ENCODE measurements around the gene PRKAR2A. TPM values are rescaled to one million over a fixed set of nuclear protein-coding genes. Genes with fewer than 3 reads are reported as not detected.

The PRKAR2A gene
- total RNA-seq = 8.0 TPM
- polyA plus RNA-seq = 7.5 TPM
- long read RNA-seq, donor 1 = 0 reads
- long read RNA-seq, donor 2, full-length matches to known transcripts = 2 of 86 reads
- long read RNA-seq, donor 2, partial matches to known transcripts = 47 of 86 reads
- long read RNA-seq, donor 2, other reads (novel, unspliced or antisense) = 37 of 86 reads
- long read RNA-seq, donor 3 = 0 reads
- long read RNA-seq, donor 4, full-length matches to known transcripts = 1 of 1 reads
- long read RNA-seq, donor 4, partial matches to known transcripts = 0 of 1 reads
- long read RNA-seq, donor 4, other reads (novel, unspliced or antisense) = 0 of 1 reads
- long read RNA-seq, donor 5, full-length matches to known transcripts = 2 of 23 reads
- long read RNA-seq, donor 5, partial matches to known transcripts = 9 of 23 reads
- long read RNA-seq, donor 5, other reads (novel, unspliced or antisense) = 12 of 23 reads
- long read RNA-seq, donor 6, full-length matches to known transcripts = 2 of 2 reads
- long read RNA-seq, donor 6, partial matches to known transcripts = 0 of 2 reads
- long read RNA-seq, donor 6, other reads (novel, unspliced or antisense) = 0 of 2 reads
- long read RNA-seq, donor 7, partial matches to known transcripts = 0 of 1 reads
- long read RNA-seq, donor 7, other reads (novel, unspliced or antisense) = 0 of 1 reads
- long read RNA-seq, donor 8 = 0 reads
- long read RNA-seq, donor 9 = 0 reads
- long read RNA-seq, donor 10, full-length matches to known transcripts = 2 of 2 reads
- long read RNA-seq, donor 10, partial matches to known transcripts = 0 of 2 reads
- long read RNA-seq, donor 10, other reads (novel, unspliced or antisense) = 0 of 2 reads

GRCh38 chr3:48847504-48848423 lies at the start of gene PRKAR2A:
PRKAR2A (minus strand) TSS chr3:48847874; CDS start chr3:48847596, 278 bp downstream.
- H3K36me3 ChIP-seq (ENCODE audit: control insufficient read depth in 2 of 2, insufficient read depth in 2 of 2, low read length in 1 of 2) = no peaks in the 10 kb centered on the region
- no peaks in the 10 kb centered on the region for H3K9me3 ChIP-seq (ENCODE audit: control insufficient read depth in 2 of 2, insufficient read depth in 1 of 2, low read length in 1 of 2)
- peaks cover 2 to 4% of the 10 kb centered on the region in 2 donors for H3K4me1 ChIP-seq (ENCODE audit: control insufficient read depth in 2 of 2, insufficient read depth in 2 of 2, low read length in 2 of 2)
- peak within 1 kb of the TSS; percentile 55 to 71 for H3K4me3 ChIP-seq (ENCODE audit: low read length in 2 of 2)
- peaks cover 5 to 16% of the 10 kb centered on the region in 2 donors for H3K27me3 ChIP-seq (ENCODE audit: control insufficient read depth in 2 of 2, insufficient read depth in 1 of 2, low read length in 1 of 2)
- 6% methylated on average over 81 of the region's 81 CpGs for WGBS
- peak in 8 of 9 donors; percentile 11 to 68 (median 38) for DNase-seq (ENCODE audit: low read depth in 6 of 9, low spot score in 9 of 9)
- peak within 1 kb of the TSS; percentile 43 to 81 for H3K27ac ChIP-seq (ENCODE audit: low read depth in 1 of 2, low read length in 1 of 2)

- WGBS = 96% methylated on average over 2 of the region's 2 CpGs
- DNase-seq (ENCODE audit: low read depth in 6 of 9, low spot score in 9 of 9) = no peak
- H3K36me3 ChIP-seq (ENCODE audit: control insufficient read depth in 2 of 2, insufficient read depth in 2 of 2, low read length in 1 of 2) = peaks cover 0 to 1% of the 10 kb centered on the region in 2 donors
- no peak overlapping the region for H3K4me3 ChIP-seq (ENCODE audit: low read length in 2 of 2)
- no peaks in the 10 kb centered on the region for H3K27me3 ChIP-seq (ENCODE audit: control insufficient read depth in 2 of 2, insufficient read depth in 1 of 2, low read length in 1 of 2)
- H3K27ac ChIP-seq (ENCODE audit: low read depth in 1 of 2, low read length in 1 of 2) = no peak overlapping the region
- peaks cover 0 to 4% of the 10 kb centered on the region in 2 donors for H3K9me3 ChIP-seq (ENCODE audit: control insufficient read depth in 2 of 2, insufficient read depth in 1 of 2, low read length in 1 of 2)
- peaks cover 13 to 28% of the 10 kb centered on the region in 2 donors for H3K4me1 ChIP-seq (ENCODE audit: control insufficient read depth in 2 of 2, insufficient read depth in 2 of 2, low read length in 2 of 2)
Measured at GRCh38 chr3:48896936-48897335, 49.3 kb upstream of the PRKAR2A start.

- H3K36me3 ChIP-seq (ENCODE audit: control insufficient read depth in 2 of 2, insufficient read depth in 2 of 2, low read length in 1 of 2) = peaks cover 8 to 12% of the 10 kb centered on the region in 2 donors
- DNase-seq (ENCODE audit: low read depth in 6 of 9, low spot score in 9 of 9) = no peak
- no peaks in the 10 kb centered on the region for H3K27me3 ChIP-seq (ENCODE audit: control insufficient read depth in 2 of 2, insufficient read depth in 1 of 2, low read length in 1 of 2)
- 97% methylated on average over 6 of the region's 6 CpGs for WGBS
- peaks cover 0 to 4% of the 10 kb centered on the region in 2 donors for H3K9me3 ChIP-seq (ENCODE audit: control insufficient read depth in 2 of 2, insufficient read depth in 1 of 2, low read length in 1 of 2)
- H3K4me3 ChIP-seq (ENCODE audit: low read length in 2 of 2) = no peak overlapping the region
- peaks cover 13 to 25% of the 10 kb centered on the region in 2 donors for H3K4me1 ChIP-seq (ENCODE audit: control insufficient read depth in 2 of 2, insufficient read depth in 2 of 2, low read length in 2 of 2)
- H3K27ac ChIP-seq (ENCODE audit: low read depth in 1 of 2, low read length in 1 of 2) = no peak overlapping the region
Measured at GRCh38 chr3:48894516-48894915, 46.8 kb upstream of the PRKAR2A start.

GRCh38 chr3:48891606-48892005 lies 43.9 kb upstream of the PRKAR2A start:
- no peaks in the 10 kb centered on the region for H3K4me1 ChIP-seq (ENCODE audit: control insufficient read depth in 2 of 2, insufficient read depth in 2 of 2, low read length in 2 of 2)
- no peak overlapping the region for H3K27ac ChIP-seq (ENCODE audit: low read depth in 1 of 2, low read length in 1 of 2)
- H3K27me3 ChIP-seq (ENCODE audit: control insufficient read depth in 2 of 2, insufficient read depth in 1 of 2, low read length in 1 of 2) = no peaks in the 10 kb centered on the region
- no peak overlapping the region for H3K4me3 ChIP-seq (ENCODE audit: low read length in 2 of 2)
- DNase-seq (ENCODE audit: low read depth in 6 of 9, low spot score in 9 of 9) = no peak
- 98% methylated on average over 8 of the region's 8 CpGs for WGBS
- H3K9me3 ChIP-seq (ENCODE audit: control insufficient read depth in 2 of 2, insufficient read depth in 1 of 2, low read length in 1 of 2) = no peaks in the 10 kb centered on the region
- H3K36me3 ChIP-seq (ENCODE audit: control insufficient read depth in 2 of 2, insufficient read depth in 2 of 2, low read length in 1 of 2) = peaks cover 8 to 18% of the 10 kb centered on the region in 2 donors

- Histone ChIP-seq H3K36me3 (ENCODE audit: control insufficient read depth in 2 of 2, insufficient read depth in 2 of 2, low read length in 1 of 2) (peaks cover 11 to 29% of the 10 kb centered on the region in 2 donors), H3K4me3 (ENCODE audit: low read length in 2 of 2) (no peak overlapping the region), H3K27ac (ENCODE audit: low read depth in 1 of 2, low read length in 1 of 2) (no peak overlapping the region), H3K4me1 (ENCODE audit: control insufficient read depth in 2 of 2, insufficient read depth in 2 of 2, low read length in 2 of 2) (no peaks in the 10 kb centered on the region), H3K27me3 (ENCODE audit: control insufficient read depth in 2 of 2, insufficient read depth in 1 of 2, low read length in 1 of 2) (no peaks in the 10 kb centered on the region), H3K9me3 (ENCODE audit: control insufficient read depth in 2 of 2, insufficient read depth in 1 of 2, low read length in 1 of 2) (no peaks in the 10 kb centered on the region)
- DNase-seq (ENCODE audit: low read depth in 6 of 9, low spot score in 9 of 9) = no peak
Measured at GRCh38 chr3:48885753-48886152, 38.1 kb upstream of the PRKAR2A start.

GRCh38 chr3:48881652-48882114 lies 34.0 kb upstream of the PRKAR2A start:
- DNase-seq (ENCODE audit: low read depth in 6 of 9, low spot score in 9 of 9) = no peak
- H3K4me1 ChIP-seq (ENCODE audit: control insufficient read depth in 2 of 2, insufficient read depth in 2 of 2, low read length in 2 of 2) = no peaks in the 10 kb centered on the region
- H3K9me3 ChIP-seq (ENCODE audit: control insufficient read depth in 2 of 2, insufficient read depth in 1 of 2, low read length in 1 of 2) = no peaks in the 10 kb centered on the region
- H3K4me3 ChIP-seq (ENCODE audit: low read length in 2 of 2) = no peak overlapping the region
- WGBS = 99% methylated on average over 5 of the region's 5 CpGs
- peaks cover 14 to 25% of the 10 kb centered on the region in 2 donors for H3K36me3 ChIP-seq (ENCODE audit: control insufficient read depth in 2 of 2, insufficient read depth in 2 of 2, low read length in 1 of 2)
- no peak overlapping the region for H3K27ac ChIP-seq (ENCODE audit: low read depth in 1 of 2, low read length in 1 of 2)
- H3K27me3 ChIP-seq (ENCODE audit: control insufficient read depth in 2 of 2, insufficient read depth in 1 of 2, low read length in 1 of 2) = no peaks in the 10 kb centered on the region

GRCh38 chr3:48881006-48881405 lies 33.3 kb upstream of the PRKAR2A start:
- 93% methylated on average over 3 of the region's 3 CpGs for WGBS
- DNase-seq (ENCODE audit: low read depth in 6 of 9, low spot score in 9 of 9) = no peak
- no peaks in the 10 kb centered on the region for H3K4me1 ChIP-seq (ENCODE audit: control insufficient read depth in 2 of 2, insufficient read depth in 2 of 2, low read length in 2 of 2)
- H3K27me3 ChIP-seq (ENCODE audit: control insufficient read depth in 2 of 2, insufficient read depth in 1 of 2, low read length in 1 of 2) = no peaks in the 10 kb centered on the region
- H3K4me3 ChIP-seq (ENCODE audit: low read length in 2 of 2) = no peak overlapping the region
- peaks cover 14 to 23% of the 10 kb centered on the region in 2 donors for H3K36me3 ChIP-seq (ENCODE audit: control insufficient read depth in 2 of 2, insufficient read depth in 2 of 2, low read length in 1 of 2)
- no peak overlapping the region for H3K27ac ChIP-seq (ENCODE audit: low read depth in 1 of 2, low read length in 1 of 2)
- no peaks in the 10 kb centered on the region for H3K9me3 ChIP-seq (ENCODE audit: control insufficient read depth in 2 of 2, insufficient read depth in 1 of 2, low read length in 1 of 2)

- H3K27me3 ChIP-seq (ENCODE audit: control insufficient read depth in 2 of 2, insufficient read depth in 1 of 2, low read length in 1 of 2) = no peaks in the 10 kb centered on the region
- 98% methylated on average over 6 of the region's 6 CpGs for WGBS
- no peak overlapping the region for H3K27ac ChIP-seq (ENCODE audit: low read depth in 1 of 2, low read length in 1 of 2)
- H3K4me3 ChIP-seq (ENCODE audit: low read length in 2 of 2) = no peak overlapping the region
- no peaks in the 10 kb centered on the region for H3K9me3 ChIP-seq (ENCODE audit: control insufficient read depth in 2 of 2, insufficient read depth in 1 of 2, low read length in 1 of 2)
- DNase-seq (ENCODE audit: low read depth in 6 of 9, low spot score in 9 of 9) = no peak
- peaks cover 14 to 20% of the 10 kb centered on the region in 2 donors for H3K36me3 ChIP-seq (ENCODE audit: control insufficient read depth in 2 of 2, insufficient read depth in 2 of 2, low read length in 1 of 2)
- H3K4me1 ChIP-seq (ENCODE audit: control insufficient read depth in 2 of 2, insufficient read depth in 2 of 2, low read length in 2 of 2) = no peaks in the 10 kb centered on the region
Measured at GRCh38 chr3:48879994-48880377, 32.3 kb upstream of the PRKAR2A start.
